ENCODE results near the gene SRRM2.

SRRM2 gene

GRCh38 chr16:2775131-2775716 lies 22.8 kb downstream of the SRRM2 start:
- peaks cover 29% of the 10 kb centered on the region for H3K36me3 ChIP-seq (ENCODE audit: control insufficient read depth, insufficient read depth, low read length)
- no peak for TF ChIP-seq CTCF (IDR thresholded peaks at IDR 0.05; ENCODE audit: insufficient read depth, low read length, poor library complexity, severe bottlenecking)
- H3K27me3 ChIP-seq (replicated peaks; ENCODE audit: control insufficient read depth, insufficient read depth, low read length), result no peaks in the 10 kb centered on the region
- DNase-seq (ENCODE audit: extremely low read depth, insufficient read length), result no peak
- H3K4me3 ChIP-seq (replicated peaks; ENCODE audit: low read depth, low read length), result no peak overlapping the region

GRCh38 chr16:2775765-2776499 lies 23.5 kb downstream of the SRRM2 start:
- DNase-seq (ENCODE audit: extremely low read depth, insufficient read length), result no peak
- TF ChIP-seq CTCF (IDR thresholded peaks at IDR 0.05; ENCODE audit: insufficient read depth, low read length, poor library complexity, severe bottlenecking), result no peak

GRCh38 chr16:2776500-2777139 lies 24.2 kb downstream of the SRRM2 start:
- Histone ChIP-seq H3K27me3 (replicated peaks; ENCODE audit: control insufficient read depth, insufficient read depth, low read length) (no peaks in the 10 kb centered on the region), H3K36me3 (ENCODE audit: control insufficient read depth, insufficient read depth, low read length) (peaks cover 19% of the 10 kb centered on the region), H3K4me3 (replicated peaks; ENCODE audit: low read depth, low read length) (peak overlapping the region; percentile 77)
- DNase-seq (ENCODE audit: extremely low read depth, insufficient read length), result peak; percentile 63
- no peak for TF ChIP-seq CTCF (IDR thresholded peaks at IDR 0.05; ENCODE audit: insufficient read depth, low read length, poor library complexity, severe bottlenecking)

More at GRCh38 chr16:2775765-2776499, 23.5 kb downstream of the SRRM2 start:
- Histone ChIP-seq H3K27me3 (replicated peaks; ENCODE audit: control insufficient read depth, insufficient read depth, low read length) (no peaks in the 10 kb centered on the region), H3K36me3 (ENCODE audit: control insufficient read depth, insufficient read depth, low read length) (peaks cover 24% of the 10 kb centered on the region), H3K4me3 (replicated peaks; ENCODE audit: low read depth, low read length) (peak overlapping the region; percentile 77)

- Histone ChIP-seq H3K27me3 (replicated peaks; ENCODE audit: control insufficient read depth, insufficient read depth, low read length) (no peaks in the 10 kb centered on the region), H3K36me3 (ENCODE audit: control insufficient read depth, insufficient read depth, low read length) (peaks cover 14% of the 10 kb centered on the region), H3K4me3 (replicated peaks; ENCODE audit: low read depth, low read length) (peak within 1 kb of the TSS; percentile 97)
- peak; percentile 92 for DNase-seq (ENCODE audit: extremely low read depth, insufficient read length)
- no peak for TF ChIP-seq CTCF (IDR thresholded peaks at IDR 0.05; ENCODE audit: insufficient read depth, low read length, poor library complexity, severe bottlenecking)
Measured at GRCh38 chr16:2777231-2777902, 24.9 kb downstream of the SRRM2 start, which contains the start of gene ELOB. Gene ELOB, minus strand, starts transcription at chr16:2777280. Its CDS starts 41 bp downstream, at chr16:2777239.

- Histone ChIP-seq H3K27me3 (replicated peaks; ENCODE audit: control insufficient read depth, insufficient read depth, low read length) (no peaks in the 10 kb centered on the region), H3K4me3 (replicated peaks; ENCODE audit: low read depth, low read length) (peak overlapping the region; percentile 97), H3K36me3 (ENCODE audit: control insufficient read depth, insufficient read depth, low read length) (peaks cover 9% of the 10 kb centered on the region)
- no peak for TF ChIP-seq CTCF (IDR thresholded peaks at IDR 0.05; ENCODE audit: insufficient read depth, low read length, poor library complexity, severe bottlenecking)
- no peak for DNase-seq (ENCODE audit: extremely low read depth, insufficient read length)
Measured at GRCh38 chr16:2777903-2778629, 25.6 kb downstream of the SRRM2 start.

Measured in GM06990 (cell line).